ENCODE data around the gene NPTX1.
A peak's percentile ranks its signal among the peaks of the same experiment; 100 is the strongest.

Gene NPTX1

DNA sequence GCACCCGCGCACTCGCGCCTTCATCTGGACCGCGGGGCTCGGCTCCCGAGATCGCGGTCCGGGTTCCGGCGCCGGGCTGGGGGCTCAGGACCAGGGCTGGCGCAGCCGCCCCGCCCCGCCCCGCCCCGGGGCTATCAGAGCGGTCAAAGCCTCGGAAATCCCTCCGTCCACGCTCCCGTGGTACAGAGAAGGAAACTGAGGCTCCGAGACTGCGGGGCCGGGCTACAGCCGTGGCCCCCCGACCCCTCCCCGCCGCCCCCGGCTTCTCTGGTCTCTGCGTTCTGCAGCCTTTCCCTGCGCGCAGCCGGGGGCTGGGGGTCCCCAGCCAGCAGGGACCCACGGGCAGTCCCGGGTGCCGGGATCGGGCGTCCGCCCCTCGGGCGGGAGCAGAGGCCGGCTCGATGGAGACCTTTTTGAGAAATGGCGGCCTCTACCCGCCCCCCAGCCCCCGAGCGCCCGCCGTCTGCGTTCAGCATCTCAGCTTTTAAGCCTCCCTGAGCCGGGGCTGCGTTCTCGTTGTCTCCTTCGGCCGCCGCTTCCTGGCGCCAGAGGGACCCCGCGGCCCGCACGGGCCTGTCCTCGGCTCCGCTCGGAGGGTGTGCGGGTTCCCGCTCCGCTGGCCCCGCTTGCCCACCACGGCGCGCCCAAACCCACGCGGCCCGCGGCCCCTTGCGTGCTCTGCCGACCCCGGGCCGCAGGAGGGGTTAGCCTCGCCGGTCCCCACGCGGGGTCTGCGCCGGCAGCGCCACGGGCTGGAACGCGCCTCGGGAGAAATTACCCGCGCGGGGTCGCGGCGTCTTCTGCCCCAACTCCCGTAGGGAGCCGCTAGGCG is 1.5 kb upstream of the NPTX1 start:
- peak; percentile 70 for DNase-seq

- no peak for DNase-seq
Observed at GRCh38 chr17:80476877-80477646, 655 bp upstream of the NPTX1 start.

DNA sequence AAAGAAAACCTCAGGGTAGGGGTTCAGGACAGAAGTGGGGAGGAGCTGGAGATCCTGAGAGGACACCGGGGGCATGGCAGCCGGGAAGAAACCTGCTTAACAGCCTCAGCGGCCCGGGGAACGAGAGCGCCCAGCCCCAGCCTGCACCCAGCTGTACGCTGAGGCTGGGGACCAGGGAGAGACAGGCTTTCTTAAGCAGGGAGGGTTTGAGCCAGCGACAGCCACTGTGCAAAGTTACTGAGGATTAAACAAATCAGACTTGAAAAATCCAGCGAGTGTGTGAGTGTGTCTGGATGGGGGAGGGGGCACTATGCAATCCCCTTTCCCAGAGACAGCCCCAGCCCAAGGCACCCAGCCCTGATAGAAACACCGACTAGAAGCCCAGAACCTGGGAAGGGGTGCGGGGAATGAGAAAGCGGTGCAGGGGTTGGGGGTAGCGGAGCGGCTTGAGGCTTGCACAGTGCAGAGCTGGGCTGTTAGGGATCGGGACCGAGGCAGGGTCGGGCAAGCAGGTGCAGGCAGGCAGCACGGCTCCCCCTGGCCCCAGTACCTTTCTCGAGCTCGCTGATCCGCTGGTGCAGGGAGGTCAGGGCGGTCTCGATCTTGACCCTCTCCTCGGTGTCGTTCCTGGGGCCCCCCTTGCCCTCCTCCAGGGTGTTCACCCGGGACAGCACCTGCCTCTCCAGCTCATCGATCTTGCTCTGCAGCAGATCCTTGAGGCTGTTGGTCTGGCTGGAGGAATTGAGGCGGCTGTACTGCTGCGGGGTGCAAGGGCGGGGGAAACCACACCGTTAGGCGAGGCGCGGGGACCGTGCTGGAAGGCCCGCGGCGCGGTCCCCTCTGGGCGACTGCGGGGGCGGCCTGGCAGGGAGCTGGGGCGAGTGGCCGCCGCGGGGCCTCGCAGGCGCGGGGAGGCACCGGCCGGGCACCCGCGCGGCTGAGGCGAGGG is 1.2 kb downstream of the NPTX1 start:
- no peak for DNase-seq

DNA sequence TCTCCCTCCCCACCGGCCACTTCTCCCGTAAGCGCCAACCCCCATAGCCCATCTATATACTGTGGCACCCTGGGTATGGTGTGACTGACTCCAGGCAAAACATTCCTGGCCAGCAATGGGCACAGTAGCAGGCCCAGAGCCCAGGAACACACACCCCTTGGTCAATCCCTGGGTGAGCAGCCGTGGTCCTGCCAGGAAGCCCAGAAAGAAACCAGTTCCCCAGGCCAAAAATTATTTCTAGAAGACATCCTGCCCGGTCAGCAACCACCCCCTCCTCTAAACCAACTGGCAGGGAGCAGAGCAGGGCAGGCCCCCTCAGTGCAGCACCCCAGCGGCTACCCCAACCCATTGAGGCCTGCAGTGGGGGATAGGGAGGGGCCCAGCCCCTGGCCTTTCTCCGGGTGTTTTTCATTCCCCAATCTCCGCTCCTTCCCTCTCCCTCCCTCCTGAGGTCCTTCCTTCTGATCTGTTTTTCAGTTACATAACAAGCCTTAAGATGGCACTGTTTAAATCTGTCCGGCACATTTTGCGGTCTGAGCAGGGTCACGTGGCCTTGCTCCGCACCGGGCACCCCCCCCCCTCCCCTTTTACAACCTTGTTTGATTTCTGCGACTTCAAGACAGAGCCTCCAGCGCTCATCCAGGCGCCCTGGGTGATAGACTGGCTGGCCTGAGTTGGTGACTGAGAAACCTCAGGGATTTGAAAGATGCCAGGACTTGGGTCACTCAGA is 2.0 kb downstream of the NPTX1 start:
- DNase-seq = peak; percentile 62

DNA sequence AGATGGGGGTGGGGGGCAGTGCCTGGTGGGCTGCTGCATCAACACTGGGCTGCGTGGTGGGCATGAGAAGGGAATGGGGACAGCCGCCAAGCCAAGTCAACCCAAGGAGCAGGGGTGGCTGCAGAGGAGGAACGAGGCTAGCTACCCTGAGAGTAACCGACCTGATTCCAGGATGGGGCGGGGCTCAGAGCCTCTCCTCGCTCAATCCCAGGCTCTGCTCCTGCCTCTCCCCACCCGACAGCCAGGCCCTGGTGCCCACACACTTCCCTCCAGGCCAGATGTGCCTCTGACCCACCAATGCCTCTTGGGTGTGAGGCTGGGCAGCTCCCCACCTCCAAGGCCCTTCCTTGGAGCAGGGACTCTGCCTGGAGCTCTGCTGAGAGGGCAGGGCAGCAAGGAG is 2.7 kb downstream of the NPTX1 start:
- no peak for DNase-seq

GRCh38 chr17:80472996-80473395 is 3.4 kb downstream of the NPTX1 start:
- DNase-seq = no peak

DNA sequence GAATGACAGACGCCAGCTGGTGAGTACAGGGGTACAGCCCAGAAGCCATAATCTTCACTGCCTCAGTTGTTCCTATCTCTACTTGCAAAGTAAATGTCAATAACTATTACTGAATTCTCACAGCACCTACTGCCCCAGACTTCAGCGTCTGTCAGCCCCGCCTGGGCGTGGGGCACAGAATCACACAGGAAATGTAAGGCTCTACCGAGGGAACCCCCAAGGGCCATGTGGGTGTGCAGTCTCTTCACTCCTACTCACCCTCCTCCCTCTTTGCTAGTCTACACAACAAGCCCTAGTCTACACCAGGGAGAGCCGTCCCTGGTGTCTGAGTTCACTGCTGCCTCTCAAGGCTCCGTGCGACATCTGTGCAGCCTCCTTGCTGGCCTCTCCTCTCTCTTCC is 4.5 kb downstream of the NPTX1 start:
- no peak for DNase-seq

DNA sequence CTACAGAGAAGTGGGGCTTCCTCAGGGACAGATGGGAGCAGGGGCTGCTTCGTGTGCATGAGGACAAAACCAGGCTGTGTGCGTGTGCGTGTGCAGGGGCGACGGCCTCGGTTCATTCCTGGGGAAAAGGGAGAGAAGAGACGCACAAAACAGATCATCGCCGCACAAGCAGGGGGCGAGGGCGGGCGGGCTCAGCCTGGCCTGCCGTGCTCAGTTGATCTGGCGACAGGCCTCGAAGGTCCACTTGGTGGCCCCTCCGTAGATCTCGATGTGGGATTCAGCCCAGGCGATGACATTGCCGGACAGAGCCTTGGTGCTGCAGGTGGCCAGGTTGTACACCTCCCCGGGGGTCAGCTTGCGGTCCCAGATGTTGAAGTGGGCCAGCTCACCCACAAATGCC is 5.8 kb downstream of the NPTX1 start:
- DNase-seq = no peak

GRCh38 chr17:80469667-80470066 is 6.7 kb downstream of the NPTX1 start:
- no peak for DNase-seq

- DNase-seq = no peak
Observed at GRCh38 chr17:80468781-80469493, 7.5 kb downstream of the NPTX1 start.

GRCh38 chr17:80468242-80468641 is 8.2 kb downstream of the NPTX1 start:
- no peak for DNase-seq

GRCh38 chr17:80466188-80466705 is 10.2 kb downstream of the NPTX1 start:
- DNase-seq = no peak

DNA sequence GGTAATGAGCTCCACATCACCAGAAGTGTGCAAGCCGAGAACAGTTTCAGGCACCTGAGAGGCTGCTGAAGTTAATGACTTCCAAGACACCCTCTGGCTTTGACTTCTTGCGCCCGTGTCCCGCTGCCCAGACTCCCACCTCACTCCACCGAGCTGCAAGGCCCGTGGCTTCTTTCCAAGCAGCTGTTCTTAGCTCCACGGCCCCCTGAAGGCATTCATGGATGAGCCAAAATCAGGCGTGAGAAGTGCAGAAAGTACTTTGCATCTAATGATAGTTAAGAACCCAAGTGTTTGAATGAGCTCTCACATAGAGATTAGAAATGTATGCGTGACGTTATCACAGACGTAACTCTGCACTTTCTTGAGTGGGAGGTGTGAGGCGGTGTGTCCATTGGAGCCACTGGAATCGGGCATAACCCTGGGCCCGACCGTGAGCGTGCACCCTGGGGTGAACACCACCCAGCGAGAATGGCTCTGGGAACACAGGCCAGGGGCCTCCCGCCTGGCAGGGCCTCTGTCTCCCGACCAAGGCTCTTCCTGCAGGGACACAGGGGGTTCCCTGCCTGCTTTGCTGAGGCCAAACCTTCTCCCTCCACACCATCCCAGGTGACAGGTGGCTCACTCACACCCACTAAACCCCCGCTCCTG is 11.0 kb downstream of the NPTX1 start:
- no peak for DNase-seq

DNA sequence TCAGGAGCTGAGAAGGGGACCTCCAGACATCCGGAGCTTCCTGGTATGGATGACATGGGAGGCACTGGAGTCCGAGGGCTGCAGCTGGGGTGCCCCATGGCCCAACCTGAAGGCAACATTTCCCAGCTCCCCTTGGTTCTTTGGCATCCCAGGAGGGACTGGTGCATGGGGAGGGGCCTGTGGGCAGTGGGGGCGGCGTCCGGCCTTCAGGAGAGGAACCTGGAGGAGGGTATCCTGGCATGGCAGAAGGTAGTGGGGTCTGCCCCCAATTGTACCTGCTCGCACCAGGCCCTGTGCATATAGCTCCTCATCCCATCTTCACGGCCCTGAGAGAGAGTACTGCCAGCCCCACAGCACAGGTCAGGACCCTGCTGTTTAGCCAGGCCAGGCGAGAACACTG is 11.9 kb downstream of the NPTX1 start:
- no peak for DNase-seq

DNA sequence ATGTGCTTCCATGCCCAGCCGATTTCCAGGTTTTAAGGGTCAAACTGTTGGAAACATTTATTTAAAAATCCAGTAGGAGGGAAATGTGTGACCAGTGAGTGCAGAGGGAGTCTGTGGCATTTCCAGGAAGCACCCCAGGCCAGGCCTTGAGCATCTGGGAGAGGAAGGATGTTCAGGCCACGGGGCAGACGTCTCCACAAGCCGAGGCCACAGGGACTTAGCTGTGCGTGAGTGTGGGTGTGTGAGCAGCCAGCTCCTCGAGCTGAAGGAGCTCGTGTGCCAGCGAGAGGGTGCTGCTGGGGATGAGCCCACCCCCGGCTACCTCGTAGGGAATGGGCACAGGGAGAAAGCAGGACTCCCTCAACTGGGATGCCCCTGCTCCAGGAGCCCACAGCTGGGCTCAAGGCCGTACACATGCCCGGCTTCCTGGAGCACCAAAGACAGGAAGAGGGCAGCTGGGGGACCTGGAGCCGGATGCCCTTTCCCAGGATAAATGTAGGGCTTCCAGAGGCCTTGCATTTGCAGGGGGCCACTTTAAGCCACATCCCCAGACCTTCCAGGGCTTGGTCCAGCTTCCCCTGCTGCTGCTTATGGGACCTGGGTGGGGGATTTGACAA is 12.5 kb downstream of the NPTX1 start:
- DNase-seq = no peak

DNA sequence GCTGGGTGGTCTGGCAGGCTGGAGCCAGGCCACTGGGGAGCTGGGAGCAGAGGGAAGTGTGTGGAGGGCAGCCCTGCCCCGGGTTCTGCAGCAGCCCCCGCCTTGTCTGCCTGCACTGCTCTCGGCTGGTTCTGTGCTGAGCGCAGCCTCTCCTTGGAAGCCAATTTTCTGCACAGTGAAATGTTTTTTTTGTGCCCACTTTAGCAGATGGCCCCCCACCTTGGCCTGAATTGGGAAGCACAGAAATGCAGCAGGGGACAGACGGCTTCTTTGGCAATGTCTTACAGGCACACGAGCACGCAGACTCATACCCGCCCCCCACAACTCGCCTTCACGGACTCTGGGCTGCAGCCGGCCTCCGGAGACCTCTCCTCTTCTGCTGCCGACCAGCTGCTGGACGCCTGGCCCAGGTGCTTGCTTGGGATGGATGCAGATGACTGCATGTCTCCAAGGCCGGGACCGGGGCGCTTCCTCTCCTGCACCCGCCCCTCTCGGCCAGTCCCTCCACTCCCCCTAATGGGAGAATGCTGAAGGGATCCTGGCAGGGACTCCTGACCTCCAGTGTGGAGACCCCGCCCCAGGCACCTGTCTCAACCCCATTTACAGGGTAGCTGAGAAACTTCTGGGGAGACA is 14.8 kb downstream of the NPTX1 start:
- no peak for DNase-seq

DNA sequence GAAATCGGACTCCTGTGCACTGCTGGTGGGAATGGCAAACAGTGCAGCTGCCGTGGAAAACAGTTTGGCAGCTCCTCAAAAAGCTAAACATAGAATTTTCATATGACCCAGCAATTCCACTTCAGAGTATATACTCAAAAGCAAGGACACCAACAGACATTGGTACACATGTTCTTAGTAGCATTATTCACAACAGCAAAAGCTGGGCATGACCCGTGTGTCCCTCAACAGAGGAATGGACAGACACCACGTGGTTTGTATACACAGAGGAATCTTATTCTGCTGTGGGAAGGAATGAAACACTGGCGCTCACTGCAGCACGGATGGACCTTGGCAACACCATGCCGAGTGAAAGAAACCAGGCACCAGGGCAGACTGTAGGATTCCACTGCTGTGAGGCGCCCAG is 16.0 kb downstream of the NPTX1 start:
- DNase-seq = no peak

GRCh38 chr17:80459234-80459633 is 17.2 kb downstream of the NPTX1 start:
- no peak for DNase-seq

DNA sequence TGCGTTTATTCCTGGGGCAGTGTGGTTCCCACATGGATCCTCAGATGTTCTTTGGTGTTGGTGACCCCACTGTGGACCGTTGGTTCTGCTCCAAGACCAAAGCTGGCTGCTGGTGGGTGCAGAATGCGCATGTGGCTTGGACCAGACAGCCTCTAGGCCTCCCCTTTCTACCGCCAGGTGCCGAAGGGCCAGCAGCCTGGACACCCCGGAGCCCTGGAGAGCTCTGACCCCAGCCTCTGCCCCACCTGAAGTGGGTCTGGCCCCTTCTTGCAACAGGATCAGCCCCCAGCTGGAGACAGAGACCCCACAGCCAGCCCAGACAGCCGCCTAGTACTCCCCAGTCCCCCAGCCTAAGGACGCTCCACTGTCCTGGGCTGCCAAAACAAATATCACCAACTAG is 18.4 kb downstream of the NPTX1 start:
- no peak for DNase-seq

GRCh38 chr17:80457236-80457856 is 19.1 kb downstream of the NPTX1 start:
- peak; percentile 62 for DNase-seq
